HAP-1 (cell line): ENCODE measurements around the gene KRTAP12-1.
"Not testable (repeated sequence)": the region's sequence is repeated elsewhere in the genome, so short reads cannot be mapped to it uniquely, and the experiment has no call there.

Experiments used
- DNase-seq, 2 experiments: peaks; one replicate each; pipeline ENCODE4 v3.0.0-alpha.2; 2016 to 2020; ENCODE audit warnings: low spot score in 2 of 2
- H3K27me3 ChIP-seq: fragments of 250-450 bp; sonication (Bioruptor Pico); 2 replicates; pipeline ENCODE4 v1.5.1; 2020; ENCODE audit warnings: low read depth, mild to moderate bottlenecking, moderate library complexity
- H3K36me3 ChIP-seq: fragments of 250-450 bp; sonication (Bioruptor Pico); replicated peaks from 2 replicates; pipeline ENCODE4 v1.5.1; 2020; ENCODE audit warnings: mild to moderate bottlenecking
- H3K4me1 ChIP-seq: fragments of 250-450 bp; sonication (Bioruptor Pico); 2 replicates; pipeline ENCODE4 v1.5.1; 2020; ENCODE audit warnings: mild to moderate bottlenecking
- H3K4me3 ChIP-seq: fragments of 250-450 bp; sonication (Bioruptor Pico); 2 replicates; pipeline ENCODE4 v1.5.1; 2020; ENCODE audit warnings: mild to moderate bottlenecking, moderate library complexity
- H3K9me3 ChIP-seq: fragments of 250-450 bp; sonication (Bioruptor Pico); 2 replicates; pipeline ENCODE4 v1.5.1; 2020; ENCODE audit warnings: mild to moderate bottlenecking, moderate library complexity
- in situ Hi-C: fragments of 300-500 bp; cut with MboI; formaldehyde crosslinking; loops from 3 replicates; pipeline ENCODE4 v1.14.3; 2020; ENCODE audit warnings: low sequenced_read_pairs, inconsistent platforms, mixed read lengths

Gene KRTAP12-1

GRCh38 chr21:44648557-44649311 lies 33.2 kb downstream of the KRTAP12-1 start:
- in situ Hi-C loops: loop anchor here (10.0 kb wide), 1 partner anchor 56 kb away; no protein-coding TSS in a partner anchor
- Histone ChIP-seq H3K36me3 (no peaks in the 10 kb centered on the region), H3K4me1 (no peaks in the 10 kb centered on the region), H3K4me3 (no peak overlapping the region), H3K27me3 (no peaks in the 10 kb centered on the region), H3K9me3 (no peaks in the 10 kb centered on the region)
- DNase-seq: no peak

GRCh38 chr21:44647222-44647552 lies 34.8 kb downstream of the KRTAP12-1 start:
- no peaks in the 10 kb centered on the region for H3K36me3 ChIP-seq
- H3K9me3 ChIP-seq: no peaks in the 10 kb centered on the region
- no peak for DNase-seq
- in situ Hi-C loops: loop anchor here (10.0 kb wide), 1 partner anchor 58 kb away; no protein-coding TSS in a partner anchor
- H3K27me3 ChIP-seq: no peaks in the 10 kb centered on the region
- H3K4me1 ChIP-seq: no peaks in the 10 kb centered on the region
- no peak overlapping the region for H3K4me3 ChIP-seq

GRCh38 chr21:44646366-44647221 lies 35.4 kb downstream of the KRTAP12-1 start, which contains the start of gene KRTAP10-11:
Gene KRTAP10-11, plus strand, starts transcription at chr21:44646414. Its CDS starts 45 bp downstream, at chr21:44646459.
- H3K9me3 ChIP-seq, H3K27me3 ChIP-seq: not testable (repeated sequence)

GRCh38 chr21:44644878-44645277 lies 37.1 kb downstream of the KRTAP12-1 start:
- H3K27me3 ChIP-seq: no peaks in the 10 kb centered on the region
- in situ Hi-C loops: loop anchor here (10.0 kb wide), 1 partner anchor 60 kb away; no protein-coding TSS in a partner anchor
- no peak for DNase-seq
- H3K36me3 ChIP-seq: no peaks in the 10 kb centered on the region
- no peak overlapping the region for H3K4me3 ChIP-seq
- H3K4me1 ChIP-seq: no peaks in the 10 kb centered on the region
- H3K9me3 ChIP-seq: no peaks in the 10 kb centered on the region

More at GRCh38 chr21:44646366-44647221, 35.4 kb downstream of the KRTAP12-1 start, which contains the start of gene KRTAP10-11:
- in situ Hi-C loops: loop anchor here (10.0 kb wide), 1 partner anchor 58 kb away; no protein-coding TSS in a partner anchor
- not testable (repeated sequence) for H3K4me3 ChIP-seq, DNase-seq, H3K4me1 ChIP-seq, H3K36me3 ChIP-seq

GRCh38 chr21:44643741-44644310 lies 38.1 kb downstream of the KRTAP12-1 start:
- in situ Hi-C loops: loop anchor here (10.0 kb wide), 1 partner anchor 61 kb away; no protein-coding TSS in a partner anchor
- H3K9me3 ChIP-seq: no peaks in the 10 kb centered on the region
- no peaks in the 10 kb centered on the region for H3K36me3 ChIP-seq
- DNase-seq: no peak
- no peak overlapping the region for H3K4me3 ChIP-seq
- no peaks in the 10 kb centered on the region for H3K4me1 ChIP-seq
- H3K27me3 ChIP-seq: no peaks in the 10 kb centered on the region

GRCh38 chr21:44640761-44641160 lies 41.2 kb downstream of the KRTAP12-1 start:
- H3K9me3 ChIP-seq: no peaks in the 10 kb centered on the region
- H3K36me3 ChIP-seq: no peaks in the 10 kb centered on the region
- H3K4me1 ChIP-seq: no peaks in the 10 kb centered on the region
- no peak for DNase-seq
- H3K27me3 ChIP-seq: no peaks in the 10 kb centered on the region
- H3K4me3 ChIP-seq: no peak overlapping the region
- in situ Hi-C loops: loop anchor here (10.0 kb wide), 1 partner anchor 64 kb away; no protein-coding TSS in a partner anchor

GRCh38 chr21:44639331-44639655 lies 42.7 kb downstream of the KRTAP12-1 start:
- in situ Hi-C loops: no loop called here
- no peaks in the 10 kb centered on the region for H3K36me3 ChIP-seq
- no peak for DNase-seq
- H3K27me3 ChIP-seq: no peaks in the 10 kb centered on the region
- no peaks in the 10 kb centered on the region for H3K9me3 ChIP-seq
- H3K4me3 ChIP-seq: no peak overlapping the region
- no peaks in the 10 kb centered on the region for H3K4me1 ChIP-seq

- H3K4me3 ChIP-seq, H3K4me1 ChIP-seq, H3K9me3 ChIP-seq, in situ Hi-C loops, H3K27me3 ChIP-seq, H3K36me3 ChIP-seq, DNase-seq: not testable (repeated sequence)
These were observed 43.2 kb downstream of the KRTAP12-1 start for GRCh38 chr21:44638506-44639330.

- H3K4me1 ChIP-seq, in situ Hi-C loops, H3K27me3 ChIP-seq, H3K4me3 ChIP-seq, H3K9me3 ChIP-seq, H3K36me3 ChIP-seq, DNase-seq: not testable (repeated sequence)
These were observed 44.1 kb downstream of the KRTAP12-1 start for GRCh38 chr21:44637851-44638348.

- DNase-seq: no peak
- Histone ChIP-seq H3K9me3 (no peaks in the 10 kb centered on the region), H3K27me3 (no peaks in the 10 kb centered on the region), H3K4me3 (no peak within 1 kb of the TSS), H3K36me3 (no peaks in the 10 kb centered on the region), H3K4me1 (no peaks in the 10 kb centered on the region)
- in situ Hi-C loops: no loop called here
These were observed 44.7 kb downstream of the KRTAP12-1 start, which contains the start of gene KRTAP10-10 for GRCh38 chr21:44637018-44637850. Gene KRTAP10-10, plus strand, starts transcription at chr21:44637356. Its CDS starts 62 bp downstream, at chr21:44637418.

GRCh38 chr21:44636209-44637017 lies 45.5 kb downstream of the KRTAP12-1 start:
- Histone ChIP-seq H3K4me3 (no peak overlapping the region), H3K9me3 (no peaks in the 10 kb centered on the region)

GRCh38 chr21:44632067-44632466 lies 49.9 kb downstream of the KRTAP12-1 start:
- Histone ChIP-seq H3K4me1 (no peaks in the 10 kb centered on the region), H3K27me3 (no peaks in the 10 kb centered on the region), H3K36me3 (no peaks in the 10 kb centered on the region), H3K4me3 (no peak overlapping the region), H3K9me3 (no peaks in the 10 kb centered on the region)
- no peak for DNase-seq
- in situ Hi-C loops: no loop called here

More at GRCh38 chr21:44636209-44637017, 45.5 kb downstream of the KRTAP12-1 start:
- DNase-seq: no peak
- Histone ChIP-seq H3K27me3 (no peaks in the 10 kb centered on the region), H3K36me3 (no peaks in the 10 kb centered on the region), H3K4me1 (no peaks in the 10 kb centered on the region)
- in situ Hi-C loops: no loop called here
